Central memory CD4-positive, alpha-beta T cell (primary cell): ENCODE results near the gene ADAMTS8.

Experiments used
- DNase-seq: peaks from one replicate; pipeline ENCODE4 v3.0.0; 2022

Gene ADAMTS8

DNA sequence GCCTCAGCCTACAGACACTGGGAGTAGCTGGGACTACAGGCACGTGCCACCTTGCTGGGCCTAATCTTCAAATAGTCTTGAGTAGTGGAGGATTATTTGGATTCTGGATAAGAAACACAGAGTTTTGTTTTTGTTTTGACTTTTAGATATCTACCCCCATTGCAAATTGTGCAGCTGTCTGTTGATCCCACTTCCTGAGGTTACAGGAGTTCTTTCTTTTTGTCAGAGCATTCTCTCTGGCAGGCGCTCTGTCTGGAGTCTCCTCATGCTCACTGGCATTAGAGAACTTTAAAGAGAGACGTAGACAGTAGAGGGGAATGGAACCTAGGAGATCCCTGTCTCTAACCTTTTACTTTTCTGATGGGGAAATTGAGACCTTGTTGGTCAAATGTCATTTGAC is 7.8 kb upstream of the ADAMTS8 start:
- DNase-seq: no peak

DNA sequence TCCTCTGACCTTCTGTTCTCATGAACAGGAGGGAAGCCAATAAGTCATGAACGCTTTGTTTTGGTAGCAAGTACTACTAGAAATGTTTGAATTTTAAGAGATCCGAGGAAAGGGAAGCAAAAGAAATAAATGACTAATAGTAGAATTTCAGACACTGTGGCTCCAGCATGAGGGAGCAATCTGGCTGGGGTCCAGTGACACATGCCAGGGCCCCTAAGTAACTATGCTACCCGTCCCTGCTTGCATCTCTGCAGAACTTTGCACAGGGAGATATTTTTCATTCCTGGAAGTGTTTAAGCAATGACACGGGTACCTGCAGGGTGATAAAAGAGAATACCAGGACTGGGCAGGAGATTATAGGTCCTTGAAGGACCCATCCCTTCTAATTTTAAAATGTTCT is 7.3 kb upstream of the ADAMTS8 start:
- no peak for DNase-seq

DNA sequence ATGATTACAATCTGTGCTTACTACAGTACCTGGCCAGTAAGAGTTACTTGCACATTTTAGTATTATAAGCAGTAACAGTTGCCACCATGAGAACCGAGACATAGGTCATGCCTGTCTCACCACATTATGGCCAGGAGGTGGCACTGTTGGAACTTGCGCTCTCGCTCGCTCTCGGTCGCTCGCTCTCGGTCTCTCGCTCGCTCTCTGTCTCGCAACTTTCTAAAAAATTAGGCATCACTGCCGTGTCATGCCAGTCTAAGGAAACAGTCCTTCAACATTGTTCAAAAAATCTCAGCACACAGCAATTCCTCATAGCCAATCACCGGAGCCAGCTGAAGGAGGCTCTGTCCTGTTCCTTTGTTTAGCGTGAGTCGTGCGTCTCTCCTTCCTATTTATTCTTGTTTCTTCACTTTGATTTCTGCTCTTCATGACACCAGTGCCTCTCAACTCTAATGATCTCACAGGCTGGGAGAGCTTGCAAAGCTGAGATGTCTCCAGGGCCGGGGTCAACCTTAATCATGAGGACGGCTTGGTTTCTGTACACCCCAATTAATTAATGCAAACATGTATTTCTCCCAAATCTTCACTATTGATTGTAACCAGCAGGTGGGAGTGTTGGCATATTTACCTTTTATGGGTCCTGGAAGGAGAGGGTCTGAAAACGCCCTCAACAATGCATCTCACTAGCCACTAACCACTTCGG is 6.3 kb upstream of the ADAMTS8 start:
- DNase-seq: peak; percentile 48

DNA sequence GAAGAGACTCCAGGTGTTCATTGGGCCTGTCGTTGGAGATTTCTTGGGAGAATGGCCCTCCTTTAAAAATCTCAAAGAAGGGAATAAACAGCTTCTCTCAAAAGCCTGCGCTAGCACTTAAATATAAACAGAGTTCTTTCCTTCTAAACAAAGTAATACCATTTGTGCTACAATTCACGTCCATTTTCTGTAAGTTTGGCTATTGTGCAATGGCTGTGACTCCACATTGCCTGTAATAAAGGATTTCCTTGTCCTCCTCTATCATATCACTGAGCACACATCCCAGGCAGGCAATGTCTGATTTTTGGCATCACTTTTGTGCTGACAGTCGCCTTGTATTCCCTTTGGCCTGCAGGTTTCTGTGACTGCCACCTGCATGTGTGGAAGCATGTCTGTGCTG is 4.9 kb upstream of the ADAMTS8 start:
- DNase-seq: no peak

DNA sequence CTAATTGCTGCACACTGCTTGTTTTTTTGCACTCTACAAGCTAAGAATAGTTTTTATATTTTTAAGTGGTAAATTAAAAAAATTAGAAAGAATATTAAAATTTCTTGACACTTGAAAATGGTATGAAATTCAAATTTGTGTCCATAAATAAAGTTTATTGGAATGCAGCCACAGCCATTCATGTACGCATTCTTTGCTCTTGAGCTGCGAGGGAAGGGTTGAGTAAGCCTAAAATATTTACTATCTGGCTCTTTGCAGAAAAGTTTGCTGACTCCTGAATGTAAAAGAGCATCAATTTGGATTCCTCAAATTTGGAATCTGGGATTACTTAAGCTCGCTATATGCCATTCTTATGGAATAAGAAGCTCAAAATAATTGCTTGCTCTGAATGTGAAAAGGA is 3.4 kb upstream of the ADAMTS8 start:
- no peak for DNase-seq

DNA sequence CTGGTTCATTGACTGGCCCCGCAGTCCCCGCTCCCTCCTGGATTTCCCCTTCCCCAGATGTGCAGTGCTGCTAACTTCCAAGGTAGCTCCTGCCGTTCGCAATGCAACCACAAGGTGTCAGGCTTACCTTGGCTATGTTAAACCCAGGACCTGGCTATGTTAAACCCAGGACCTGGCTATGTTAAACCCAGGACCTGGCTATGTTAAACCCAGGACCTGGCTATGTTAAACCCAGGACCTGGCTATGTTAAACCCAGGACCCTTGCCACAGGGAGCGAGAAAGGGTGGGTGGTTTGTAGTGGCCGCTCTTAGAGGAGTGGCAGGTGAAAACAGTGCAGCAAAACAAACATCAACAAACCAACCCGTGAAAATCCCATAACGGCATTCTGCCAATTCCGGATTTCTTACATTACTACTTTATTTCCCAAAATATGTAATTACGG is 2.9 kb upstream of the ADAMTS8 start:
- DNase-seq: peak; percentile 35

DNA sequence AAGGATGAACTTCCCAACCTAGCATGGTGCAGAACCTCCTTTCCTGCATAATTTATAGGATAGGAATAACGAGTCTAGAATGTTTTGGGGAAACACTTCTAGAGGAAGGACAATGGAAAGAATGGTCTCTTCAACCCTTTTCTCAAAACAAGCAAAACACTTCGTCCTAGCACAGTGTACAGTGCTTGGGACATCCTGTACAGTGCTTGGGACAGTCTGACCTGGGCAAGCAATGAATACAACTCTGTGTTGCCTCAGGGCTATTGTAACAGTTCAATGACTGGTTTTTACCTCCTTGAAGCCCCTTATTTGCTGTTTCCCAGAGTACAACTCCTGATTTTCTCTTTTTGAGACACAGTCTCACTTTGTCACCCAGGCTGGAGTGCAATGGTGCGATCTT is 1.6 kb upstream of the ADAMTS8 start:
- DNase-seq: no peak

DNA sequence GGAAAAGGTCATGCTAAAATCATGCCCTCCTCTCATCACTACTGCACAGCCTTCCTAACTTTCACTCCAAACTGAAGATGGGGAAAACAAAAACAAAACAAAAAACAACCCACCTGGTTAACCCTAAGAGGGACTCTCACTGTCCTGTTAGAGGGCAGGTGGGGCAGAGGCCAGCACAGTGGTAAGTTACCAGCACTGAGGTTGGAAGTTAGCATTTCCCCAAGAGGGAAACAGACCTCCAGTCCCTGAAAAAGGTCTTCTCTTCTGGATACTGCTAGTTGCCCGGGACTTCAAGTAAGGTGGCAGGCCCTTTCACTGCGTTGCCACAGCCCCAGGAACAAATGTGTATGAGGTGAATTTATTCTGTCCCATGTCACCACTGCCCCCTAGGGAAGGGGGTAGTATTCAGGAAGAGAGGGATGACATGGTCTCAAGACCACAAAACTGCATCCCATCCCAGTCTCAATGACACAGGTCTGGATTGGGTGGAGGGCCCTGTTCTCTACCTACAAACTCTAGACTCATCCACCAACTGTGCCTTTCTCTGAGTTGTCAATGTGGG is 792 bp upstream of the ADAMTS8 start:
- no peak for DNase-seq

DNA sequence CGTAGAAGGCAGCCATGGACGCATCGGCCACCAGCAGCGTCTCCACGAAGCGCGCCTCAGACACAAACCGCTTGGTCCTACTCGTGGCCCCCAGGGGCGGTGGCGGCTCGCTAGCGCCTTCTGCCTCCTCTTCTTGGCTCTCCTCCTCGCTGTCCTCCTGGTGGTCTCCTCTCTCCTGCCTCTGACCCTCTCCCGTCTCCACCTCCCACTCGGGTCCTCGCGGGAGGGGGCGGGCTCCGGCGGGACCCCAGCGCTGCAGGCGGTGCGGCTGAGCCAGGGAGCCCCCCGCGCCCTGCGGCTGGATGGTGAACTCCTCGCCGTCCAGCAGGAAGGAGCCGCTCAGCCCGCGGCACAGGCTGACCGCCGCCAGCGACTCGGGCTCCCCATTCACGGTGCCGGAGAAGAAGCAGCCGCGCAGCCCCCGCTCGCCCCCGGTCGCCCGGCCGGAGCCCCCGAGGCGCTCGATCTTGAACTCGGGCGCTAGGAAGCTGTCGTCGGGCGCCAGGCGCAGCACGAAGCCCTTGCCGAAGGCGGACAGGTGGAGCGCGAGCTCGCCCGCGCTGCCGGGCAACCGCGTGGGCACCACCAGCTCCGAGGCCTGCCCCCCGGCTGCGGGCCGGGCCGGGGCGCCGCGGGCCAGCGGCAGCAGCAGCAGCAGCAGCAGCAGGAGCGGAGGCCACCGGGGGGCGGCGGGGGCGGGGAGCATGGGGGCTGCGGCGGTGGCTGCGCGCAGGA is 661 bp downstream of the ADAMTS8 start:
- DNase-seq: no peak

DNA sequence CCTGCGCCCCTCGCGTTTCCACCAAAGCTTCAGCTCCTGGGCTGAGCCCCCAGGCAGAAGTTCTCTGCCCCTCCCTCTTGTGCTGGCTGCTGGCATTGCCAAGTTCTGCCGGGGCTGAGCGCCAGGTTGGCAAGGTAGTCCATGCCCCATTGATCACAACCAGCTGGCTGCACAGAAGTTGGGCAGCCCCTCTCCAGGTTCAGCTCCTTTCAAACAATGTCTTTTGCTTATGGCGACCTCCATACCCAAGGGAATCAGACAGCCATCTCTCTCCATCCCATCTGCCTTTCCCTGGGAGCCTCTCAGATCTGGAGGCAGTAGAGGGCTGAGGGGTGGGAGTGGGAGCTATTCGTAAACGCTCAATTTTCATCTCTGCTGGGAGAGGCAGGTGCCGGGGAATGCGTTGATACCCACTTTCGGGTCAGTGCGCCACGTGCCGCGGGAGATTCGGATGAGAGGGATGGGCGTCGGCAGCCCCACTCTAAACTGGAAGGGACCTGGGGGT is 1.5 kb downstream of the ADAMTS8 start:
- no peak for DNase-seq

DNA sequence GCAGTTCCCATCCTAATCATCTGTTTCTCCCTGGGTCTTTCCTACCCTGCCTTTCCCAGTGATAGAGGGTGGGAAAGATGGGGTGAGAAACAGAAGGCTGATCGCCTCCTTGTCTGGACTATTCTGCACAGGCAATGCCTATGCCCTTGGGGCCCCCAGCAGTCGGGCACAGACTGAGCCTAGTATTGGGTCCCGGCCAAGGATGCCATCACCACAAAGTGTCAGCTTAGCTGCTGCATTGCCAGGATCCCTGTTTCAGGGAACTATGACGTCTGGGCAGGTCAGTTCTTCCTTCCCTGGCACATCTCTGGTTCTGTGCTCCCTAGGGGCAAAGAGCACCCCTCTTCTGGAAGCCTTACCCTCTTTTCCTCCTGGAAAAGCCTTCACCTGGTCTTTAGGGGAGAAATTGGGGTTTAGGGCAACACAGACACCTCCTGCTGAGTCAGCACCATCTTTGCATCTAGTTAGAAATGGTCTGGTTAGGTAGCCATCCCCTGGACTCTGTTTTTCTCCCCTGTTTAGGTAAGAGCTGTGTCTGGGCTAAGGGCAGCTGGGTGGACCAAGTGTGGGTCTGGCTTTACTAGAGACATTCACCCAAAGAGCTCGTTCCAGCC is 2.1 kb downstream of the ADAMTS8 start:
- no peak for DNase-seq

DNA sequence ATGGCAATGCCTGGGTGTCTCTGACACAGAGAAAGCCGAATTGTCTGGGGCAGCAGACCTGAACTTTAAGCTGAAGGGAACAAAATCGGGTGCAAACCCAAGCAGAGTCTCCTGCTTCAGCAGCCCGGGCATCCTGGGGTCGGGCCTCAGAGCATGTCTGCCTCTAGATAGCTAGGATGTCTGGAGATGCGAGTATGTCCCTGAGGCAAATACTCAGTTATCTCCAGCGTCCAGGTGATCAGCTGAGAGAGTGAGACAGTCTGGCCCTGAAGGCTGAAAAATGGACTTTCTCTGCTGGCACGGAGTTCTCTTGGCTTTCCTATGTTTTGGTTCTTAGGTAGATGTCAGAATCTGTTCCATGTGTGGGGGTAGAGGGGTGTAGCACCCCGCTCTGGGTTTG is 3.3 kb downstream of the ADAMTS8 start:
- DNase-seq: no peak

DNA sequence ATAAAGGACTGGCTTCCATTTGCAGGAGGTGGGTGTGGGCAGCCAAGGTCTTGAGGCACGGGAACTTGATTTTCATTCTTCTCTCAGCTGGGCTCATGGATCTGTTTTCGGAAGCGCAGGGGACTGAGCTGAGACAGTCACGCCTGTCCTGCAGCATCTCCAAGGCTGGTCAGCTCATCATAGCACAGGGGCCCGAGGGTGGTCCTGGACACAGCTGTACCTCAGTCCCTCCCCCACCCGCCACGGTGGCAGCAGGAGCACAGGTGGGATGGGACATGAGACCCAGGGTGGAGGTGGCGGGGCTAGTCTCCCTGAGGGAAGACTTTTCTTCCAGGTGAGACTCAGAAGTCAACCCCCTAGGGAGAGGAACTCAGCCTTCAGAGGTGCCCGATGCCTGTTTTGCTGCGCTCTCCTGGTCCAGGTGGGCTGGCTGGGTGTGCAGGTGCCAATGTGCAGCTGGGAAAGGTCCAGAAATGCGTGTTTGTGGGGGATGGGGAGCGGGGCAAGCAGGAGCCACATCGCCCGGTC is 3.7 kb downstream of the ADAMTS8 start:
- no peak for DNase-seq

DNA sequence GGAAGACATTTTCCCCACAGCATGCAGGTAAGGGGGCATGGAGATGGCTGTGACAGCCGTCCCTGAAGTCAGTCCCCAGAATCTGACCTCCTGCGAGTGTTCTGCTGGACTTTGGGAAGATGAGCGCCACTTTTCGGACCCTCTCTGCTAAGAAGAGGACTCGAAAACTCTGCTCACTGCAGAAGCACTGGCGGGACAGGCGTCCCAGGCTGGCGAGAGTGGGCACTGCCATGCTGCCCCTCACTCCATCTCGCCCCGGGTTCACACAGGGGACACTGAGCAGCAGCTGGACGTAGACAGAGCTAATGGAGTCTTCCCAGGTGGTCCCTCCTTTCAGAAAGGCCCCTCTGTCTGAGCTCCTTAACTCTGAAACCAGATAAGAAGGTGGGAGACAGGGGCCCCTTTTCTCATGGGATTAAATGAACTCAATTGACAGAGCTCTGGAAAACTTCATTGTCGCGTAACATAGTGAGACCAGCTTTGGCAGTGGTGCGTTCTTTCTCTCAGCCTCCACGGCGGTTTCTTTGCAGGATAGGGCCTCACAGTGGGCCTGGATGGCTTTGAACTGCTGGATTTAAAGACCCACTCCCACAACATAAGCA is 4.8 kb downstream of the ADAMTS8 start:
- DNase-seq: no peak

DNA sequence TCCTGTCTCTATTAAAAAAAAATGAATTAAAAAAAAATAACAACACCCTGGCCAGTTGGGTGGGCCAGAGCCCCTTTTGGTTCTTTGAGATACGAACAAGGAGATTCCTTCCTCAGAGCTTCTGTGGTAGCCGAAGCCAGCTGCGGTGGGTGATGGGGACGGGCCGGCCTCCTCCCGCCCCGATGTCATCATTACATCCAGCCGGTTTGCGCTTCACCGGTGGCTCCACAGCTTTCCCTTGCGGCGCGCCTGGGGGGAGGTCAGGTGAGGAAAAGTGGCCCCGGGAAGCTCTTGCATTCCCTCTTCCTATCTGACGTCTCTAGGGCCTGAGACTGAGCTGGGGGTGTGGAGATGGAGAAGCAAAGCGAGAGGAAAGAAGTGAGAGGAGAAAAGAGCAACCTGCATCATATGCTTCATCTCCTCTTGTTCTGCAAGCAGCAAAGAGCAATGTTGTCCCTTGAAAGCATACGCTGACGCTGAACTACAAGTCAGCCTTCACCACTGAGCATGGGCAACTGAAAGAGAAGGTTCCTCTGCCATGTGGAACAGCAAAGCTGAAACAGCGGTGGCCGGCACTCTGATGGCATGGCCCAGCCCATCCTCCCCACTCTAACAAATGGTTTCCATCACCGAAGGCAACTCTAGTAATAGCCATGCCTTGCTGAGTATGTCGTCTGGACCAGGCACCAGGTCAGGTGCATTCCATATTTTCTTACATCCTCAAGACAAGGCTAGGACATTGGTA is 6.0 kb downstream of the ADAMTS8 start:
- DNase-seq: no peak

DNA sequence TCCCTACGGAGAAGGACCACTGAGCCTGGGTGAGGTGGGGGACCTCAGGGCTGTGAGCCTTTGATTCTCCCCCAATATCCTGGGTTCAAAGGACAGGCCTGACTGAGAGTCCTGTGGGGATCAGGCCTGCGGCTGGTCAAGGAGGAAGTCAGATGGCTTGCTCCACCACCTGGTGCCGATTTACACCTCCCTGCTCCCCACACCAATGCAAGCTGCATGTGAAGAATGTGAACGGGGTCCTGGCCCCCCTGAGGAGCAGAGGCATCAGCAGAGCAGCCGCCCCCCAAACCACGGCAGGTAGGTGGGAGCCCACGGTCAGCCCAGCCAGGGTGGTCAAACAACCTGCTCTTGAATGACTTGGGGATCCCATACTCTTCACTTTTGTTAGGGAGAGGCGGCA is 6.7 kb downstream of the ADAMTS8 start:
- DNase-seq: no peak

DNA sequence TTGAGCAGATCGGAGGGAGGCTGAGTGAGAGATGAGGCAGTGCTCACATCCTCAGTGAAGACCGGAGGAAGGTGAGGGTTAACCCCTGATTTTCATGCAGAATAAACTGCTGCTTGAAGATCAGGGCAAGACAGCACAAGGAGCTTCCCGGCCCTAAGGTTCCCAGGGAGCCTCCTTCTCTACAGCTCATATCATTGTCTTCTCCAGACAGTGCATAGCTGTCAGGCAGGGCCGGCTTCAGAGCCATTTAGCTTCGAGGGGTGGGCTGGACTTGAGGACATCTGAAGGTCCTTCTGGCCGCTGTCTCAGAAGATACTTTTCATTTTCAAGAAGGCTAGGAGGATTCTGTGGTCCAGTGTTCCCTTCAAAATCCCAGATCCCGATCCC is 7.2 kb downstream of the ADAMTS8 start:
- DNase-seq: no peak

DNA sequence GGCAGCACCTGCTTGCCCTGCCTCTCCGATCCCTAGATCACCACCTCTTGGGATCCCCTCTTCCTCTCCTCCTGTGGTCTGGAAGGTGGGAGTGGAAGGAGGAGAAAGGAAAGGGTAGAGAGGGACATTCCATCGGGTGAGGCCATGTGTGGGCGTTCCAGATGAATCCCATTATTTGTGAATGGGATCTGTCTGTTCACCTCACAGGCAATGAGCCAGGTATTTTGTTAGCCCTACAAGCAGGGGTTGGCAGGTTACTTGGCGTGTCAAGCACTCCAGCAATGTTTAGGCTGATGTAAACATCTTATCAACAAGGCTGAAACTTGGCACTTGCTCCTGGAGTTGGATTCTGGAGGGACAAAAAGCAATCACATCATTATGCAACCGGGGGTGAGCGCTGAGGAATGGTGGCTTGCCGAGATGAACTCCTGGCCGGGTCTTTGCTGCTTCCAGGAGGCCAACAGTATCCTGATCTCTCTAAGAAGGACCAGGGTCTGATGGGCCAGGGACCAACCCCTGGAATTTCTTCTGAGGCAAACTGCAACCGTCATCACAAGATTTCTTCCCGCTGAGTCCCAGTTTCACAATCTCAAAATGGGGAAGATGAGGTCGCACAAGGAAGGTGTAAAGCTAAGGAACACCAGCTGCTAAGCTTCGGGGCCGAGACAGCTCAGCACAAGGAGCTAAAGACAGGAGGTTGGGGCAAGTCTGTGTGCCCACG is 7.8 kb downstream of the ADAMTS8 start:
- DNase-seq: no peak

DNA sequence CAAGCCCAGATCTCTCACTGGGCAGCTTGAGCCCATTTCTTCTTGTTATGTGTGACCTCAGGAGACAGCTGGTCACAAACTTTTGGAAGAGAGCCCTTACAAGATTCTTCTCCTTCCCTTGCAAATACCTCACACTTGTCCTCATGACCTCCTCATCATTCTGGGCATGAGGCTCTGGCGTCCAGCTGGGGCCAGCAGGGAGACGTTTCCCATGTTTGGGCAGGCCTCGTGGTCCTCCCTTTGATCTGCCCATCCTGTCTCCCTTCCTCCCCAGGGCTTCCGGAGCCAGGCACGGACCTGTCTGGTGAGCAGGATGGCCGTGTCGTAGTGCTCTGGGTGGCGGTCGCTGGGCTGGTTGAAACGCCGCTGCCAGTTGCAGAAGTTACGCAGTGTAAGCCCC is 9.7 kb downstream of the ADAMTS8 start:
- DNase-seq: no peak

DNA sequence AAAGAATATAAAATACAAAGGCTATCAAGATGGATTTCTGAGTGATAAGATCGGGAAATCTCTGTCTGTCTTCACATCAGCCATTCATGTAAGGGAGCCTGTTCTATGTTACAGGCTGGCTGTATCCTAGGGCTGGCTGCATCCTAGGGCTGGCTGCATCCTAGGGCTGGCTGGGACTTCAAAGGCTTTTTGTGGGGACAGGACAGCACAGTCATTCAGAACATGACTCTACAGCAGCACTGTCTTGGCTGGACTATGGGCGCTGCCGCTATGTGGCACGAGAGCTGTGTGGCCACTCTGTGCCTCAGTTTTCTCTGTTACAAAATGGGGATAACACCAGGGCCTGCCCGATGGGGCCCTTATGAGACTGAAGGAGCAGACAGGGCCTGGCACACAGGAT is 10.2 kb downstream of the ADAMTS8 start:
- no peak for DNase-seq

DNA sequence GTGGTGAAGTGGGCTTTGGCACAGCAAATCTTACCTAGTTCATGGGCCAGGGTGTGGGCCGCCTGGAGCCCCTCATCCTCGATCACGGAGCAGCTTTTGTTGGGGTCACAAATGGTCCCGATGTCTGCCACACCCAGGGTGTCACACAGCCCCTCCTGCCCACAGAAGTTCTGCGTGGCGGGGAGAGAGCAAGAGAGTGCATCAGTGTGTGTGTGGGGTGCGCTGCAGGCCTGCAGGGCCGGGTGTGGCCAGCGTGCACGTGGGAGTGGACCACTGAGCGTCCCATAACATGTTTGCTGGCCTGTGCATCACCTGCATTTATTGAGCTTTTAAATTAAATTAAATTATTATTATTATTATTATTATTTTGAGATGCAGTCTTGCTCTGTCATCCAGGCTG is 11.5 kb downstream of the ADAMTS8 start:
- DNase-seq: no peak

DNA sequence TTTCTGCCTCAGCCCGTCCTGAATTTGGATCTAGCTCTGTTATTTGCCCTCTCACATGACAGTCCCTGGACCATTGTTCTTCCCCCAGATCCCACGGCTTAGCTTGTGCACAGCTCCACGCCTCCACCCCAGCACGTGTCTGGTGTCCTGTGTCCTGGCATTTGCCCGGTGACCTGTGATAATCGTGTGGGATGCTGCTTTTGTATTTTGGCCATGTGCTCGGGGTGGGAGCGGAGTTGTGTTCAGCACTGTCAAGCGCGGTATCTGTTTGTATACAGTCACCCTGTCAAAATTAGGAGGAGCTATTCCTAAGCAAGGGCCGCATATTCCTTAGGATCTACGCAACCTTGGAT is 11.9 kb downstream of the ADAMTS8 start:
- no peak for DNase-seq
